NOMO-1 (cell line): Measurements from ENCODE around the gene ALKBH5.

Source experiments
- DNase-seq, 2 experiments: peaks; one replicate each; lab custom pipeline; 2025; ENCODE audit not compliant: unreplicated experiment in 2 of 2; lab: John Stamatoyannopoulos, UW

ALKBH5 gene

DNA sequence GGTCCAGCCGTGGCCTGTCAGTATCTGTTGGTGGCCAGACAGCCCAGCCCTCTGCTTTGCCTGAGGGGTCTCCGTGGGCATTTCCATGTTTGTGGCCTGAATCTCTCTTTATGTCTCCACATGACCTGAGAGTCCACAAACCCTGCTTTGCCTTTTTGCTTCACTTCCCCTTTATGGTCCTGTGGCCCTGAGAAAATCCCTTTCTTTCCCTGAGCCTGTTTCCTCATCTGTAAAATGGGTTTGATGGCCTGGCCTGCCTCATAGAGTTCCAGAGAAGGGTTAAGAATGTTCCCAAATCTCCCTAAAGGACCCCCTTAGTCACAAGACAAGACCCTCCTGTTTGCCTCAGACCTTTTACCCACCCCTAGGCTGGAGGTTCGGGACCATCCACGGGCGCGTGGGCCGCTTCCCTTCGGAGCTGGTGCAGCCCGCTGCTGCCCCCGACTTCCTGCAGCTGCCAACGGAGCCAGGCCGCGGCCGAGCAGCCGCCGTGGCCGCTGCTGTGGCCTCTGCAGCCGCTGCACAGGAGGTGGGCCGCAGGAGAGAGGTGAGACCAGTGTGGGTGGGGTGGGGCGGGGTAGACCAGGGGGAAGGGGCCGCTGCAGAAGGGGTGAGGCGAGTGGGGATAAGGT lies 26.2 kb upstream of the ALKBH5 start:
- DNase-seq, result peak; percentile 5 to 14

DNA sequence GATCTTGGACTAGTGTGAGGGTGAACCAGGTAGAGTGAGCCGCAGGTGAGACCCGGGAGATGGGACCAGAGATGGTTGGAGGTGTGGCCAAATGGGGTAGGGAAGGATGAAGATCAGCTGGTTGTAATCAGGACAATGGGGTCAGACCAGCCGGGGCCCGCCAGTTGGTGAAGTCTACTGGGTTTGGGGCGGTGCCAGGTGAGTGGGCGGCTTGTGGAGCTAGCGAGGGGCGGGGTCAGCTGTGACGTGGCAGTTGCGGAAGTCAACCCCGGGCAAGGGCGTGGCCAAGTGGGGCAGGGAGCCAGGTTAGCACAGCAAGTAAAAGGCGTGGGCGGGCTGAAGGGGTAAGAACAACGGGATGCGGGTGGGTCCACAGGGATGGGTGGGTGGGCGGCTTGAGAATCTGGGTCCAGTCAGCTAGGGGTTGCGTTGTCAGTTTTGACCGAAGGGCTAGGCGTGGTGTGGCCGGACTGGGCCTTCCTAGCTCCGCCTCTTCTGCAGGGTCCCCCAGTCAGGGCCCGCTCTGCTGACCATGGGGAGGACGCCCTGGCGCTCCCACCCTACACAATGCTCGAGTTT lies 25.5 kb upstream of the ALKBH5 start:
- DNase-seq, result peak; percentile 76 to 77

DNA sequence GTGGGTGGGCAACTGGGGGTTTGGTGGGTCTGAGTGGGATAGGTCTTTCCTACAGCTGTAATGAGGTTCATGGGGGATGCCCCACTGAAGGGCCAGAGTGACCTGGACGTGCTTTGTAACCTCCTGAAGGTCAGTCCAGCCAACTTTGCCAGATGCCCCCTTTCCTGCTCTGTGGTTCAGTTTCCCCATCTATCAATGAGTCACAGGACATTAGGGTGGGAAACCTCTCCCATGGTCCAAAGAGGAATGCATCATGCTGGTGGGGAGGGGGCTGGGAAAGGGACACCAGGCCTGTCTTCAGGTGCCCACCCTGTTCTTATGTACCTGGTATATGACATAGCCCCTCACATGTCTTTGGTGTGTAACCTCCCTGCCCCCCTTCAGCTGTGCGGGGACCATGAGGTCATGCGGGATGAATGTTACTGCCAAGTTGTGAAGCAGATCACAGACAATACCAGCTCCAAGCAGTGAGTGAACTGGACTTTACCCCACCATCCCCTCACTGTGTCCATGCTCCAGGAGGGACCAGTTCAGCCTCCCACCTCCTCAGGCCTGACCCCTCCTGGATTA lies 24.0 kb upstream of the ALKBH5 start:
- no peak for DNase-seq

DNA sequence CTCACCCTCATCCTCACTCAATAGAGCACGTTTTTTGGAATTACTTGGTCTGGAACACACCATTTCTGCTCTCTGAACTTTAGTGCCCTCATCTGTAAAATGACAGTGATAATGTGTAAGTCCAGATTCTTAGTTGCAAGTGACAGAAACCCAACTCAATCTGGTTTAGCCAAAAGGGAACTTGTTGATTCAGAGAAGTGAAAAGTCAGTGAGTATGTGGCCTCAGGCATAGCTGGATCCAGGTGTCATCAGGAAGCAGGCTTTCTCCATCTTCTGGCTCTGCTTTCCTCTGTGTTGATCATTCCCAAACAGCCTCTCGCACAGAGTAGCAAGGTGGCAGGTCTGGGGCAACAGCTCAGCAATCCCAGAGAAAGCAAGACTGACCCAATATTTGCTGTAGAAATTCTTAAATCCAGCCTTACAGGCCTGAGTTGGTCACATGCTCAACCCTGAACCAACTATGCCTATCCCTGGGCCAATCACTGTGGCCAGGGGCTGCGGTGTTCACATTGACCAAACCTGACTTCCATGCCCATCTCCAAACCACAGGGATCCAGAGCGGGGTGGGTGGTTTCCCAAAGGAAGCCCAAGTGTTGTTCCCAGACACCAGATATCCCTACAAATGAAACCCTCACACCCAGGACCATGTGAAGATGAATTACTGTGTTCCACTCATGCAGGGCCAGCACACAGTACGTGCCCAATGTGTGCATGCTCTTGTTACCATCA lies 23.3 kb upstream of the ALKBH5 start:
- no peak for DNase-seq

DNA sequence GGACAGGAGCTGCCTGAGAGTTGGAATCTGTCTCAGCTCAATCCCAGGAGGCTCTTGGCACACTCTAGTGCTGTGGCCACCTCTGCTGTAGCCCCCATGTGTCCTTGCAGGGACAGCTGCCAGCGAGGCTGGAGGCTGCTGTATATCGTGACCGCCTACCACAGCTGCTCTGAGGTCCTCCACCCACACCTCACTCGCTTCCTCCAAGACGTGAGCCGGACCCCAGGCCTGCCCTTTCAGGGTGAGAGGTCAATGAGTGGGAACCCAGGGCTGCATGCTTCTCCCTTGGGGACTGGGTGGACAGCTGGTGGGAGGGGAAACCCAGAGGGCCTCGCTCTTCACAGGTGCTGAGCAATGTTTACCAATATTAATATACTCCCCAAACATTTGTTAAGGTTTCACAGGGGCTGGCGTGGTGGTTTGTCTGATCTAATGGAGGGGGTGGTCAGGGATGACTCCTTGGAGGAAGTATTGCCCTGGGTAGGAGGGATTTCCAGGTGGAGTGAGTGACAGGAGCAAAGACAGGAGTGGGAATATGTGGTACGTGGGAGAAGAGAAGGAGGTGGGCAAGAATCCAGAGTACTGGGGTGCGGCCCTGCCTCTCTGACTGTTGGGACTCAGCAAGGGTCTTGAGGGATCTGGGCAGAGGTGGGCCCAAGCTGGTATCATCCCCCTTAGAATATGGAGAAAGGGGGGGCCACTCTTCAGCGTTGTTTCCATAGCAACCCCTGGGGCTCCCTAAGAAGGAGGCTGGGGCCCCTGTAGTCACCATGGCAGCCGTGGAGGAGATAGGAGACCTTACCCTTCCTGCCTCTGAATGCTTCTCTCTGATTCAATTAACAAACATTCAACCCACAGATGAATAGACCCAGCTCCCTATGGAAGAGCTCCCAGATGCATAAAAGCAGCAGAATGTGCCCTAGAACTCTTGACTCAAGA lies 22.2 kb upstream of the ALKBH5 start:
- no peak for DNase-seq

DNA sequence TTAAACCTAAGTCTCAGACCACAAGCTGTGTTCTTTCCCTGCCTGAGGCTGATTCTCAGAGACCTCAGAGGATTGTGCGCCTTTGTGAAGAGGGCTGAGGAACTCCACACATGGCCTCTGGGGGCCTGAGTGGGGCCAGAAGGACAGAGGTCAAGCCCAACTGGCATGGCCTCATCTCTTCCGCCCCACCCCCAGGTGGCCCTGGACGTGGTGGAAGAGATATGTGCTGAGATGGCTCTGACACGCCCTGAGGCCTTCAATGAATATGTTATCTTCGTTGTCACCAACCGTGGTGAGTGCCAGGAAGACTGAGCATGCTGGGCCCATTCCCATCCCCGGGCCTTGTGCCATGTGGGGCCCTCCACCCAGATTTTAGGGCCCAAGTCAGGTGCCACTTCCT lies 20.1 kb upstream of the ALKBH5 start:
- no peak for DNase-seq

DNA sequence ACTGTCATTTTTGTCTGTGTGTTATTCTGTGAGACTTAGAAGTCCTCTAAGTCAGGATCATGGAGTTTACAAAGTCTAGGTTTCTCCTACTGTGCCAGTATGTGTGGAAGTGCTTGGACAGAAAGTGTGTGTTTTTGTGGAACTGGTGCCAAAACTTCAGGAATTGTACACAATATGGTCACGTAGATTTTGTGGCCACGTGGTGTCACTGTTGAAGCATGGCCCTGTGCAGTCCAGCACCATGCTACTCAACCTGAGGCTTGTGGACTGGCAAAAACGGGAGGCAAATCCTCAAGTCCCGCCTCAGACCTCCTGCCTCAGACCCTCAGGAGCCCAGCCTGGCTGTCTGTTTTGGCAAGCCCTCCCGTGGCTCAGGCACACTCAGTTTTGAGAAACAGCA lies 16.7 kb upstream of the ALKBH5 start:
- DNase-seq, result no peak

DNA sequence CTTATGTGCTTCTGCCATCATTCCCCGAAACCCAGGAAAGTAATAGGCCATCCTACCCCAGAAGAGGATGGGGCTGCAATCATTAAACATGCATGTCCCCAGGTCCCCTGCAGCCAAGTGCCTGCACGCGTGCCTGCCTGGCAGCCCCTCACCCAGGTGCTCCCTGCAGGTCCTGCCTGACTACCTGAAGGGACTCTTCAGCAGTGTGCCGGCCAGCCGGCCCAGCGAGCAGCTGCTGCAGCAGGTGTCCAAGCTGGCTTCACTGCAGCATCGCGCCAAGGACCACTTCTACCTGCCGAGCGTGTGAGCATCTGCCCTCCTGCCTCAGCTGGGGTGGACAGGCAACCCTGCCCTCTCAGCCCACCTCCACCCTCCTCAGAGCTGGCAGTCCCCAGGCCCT lies 16.2 kb upstream of the ALKBH5 start:
- no peak for DNase-seq

DNA sequence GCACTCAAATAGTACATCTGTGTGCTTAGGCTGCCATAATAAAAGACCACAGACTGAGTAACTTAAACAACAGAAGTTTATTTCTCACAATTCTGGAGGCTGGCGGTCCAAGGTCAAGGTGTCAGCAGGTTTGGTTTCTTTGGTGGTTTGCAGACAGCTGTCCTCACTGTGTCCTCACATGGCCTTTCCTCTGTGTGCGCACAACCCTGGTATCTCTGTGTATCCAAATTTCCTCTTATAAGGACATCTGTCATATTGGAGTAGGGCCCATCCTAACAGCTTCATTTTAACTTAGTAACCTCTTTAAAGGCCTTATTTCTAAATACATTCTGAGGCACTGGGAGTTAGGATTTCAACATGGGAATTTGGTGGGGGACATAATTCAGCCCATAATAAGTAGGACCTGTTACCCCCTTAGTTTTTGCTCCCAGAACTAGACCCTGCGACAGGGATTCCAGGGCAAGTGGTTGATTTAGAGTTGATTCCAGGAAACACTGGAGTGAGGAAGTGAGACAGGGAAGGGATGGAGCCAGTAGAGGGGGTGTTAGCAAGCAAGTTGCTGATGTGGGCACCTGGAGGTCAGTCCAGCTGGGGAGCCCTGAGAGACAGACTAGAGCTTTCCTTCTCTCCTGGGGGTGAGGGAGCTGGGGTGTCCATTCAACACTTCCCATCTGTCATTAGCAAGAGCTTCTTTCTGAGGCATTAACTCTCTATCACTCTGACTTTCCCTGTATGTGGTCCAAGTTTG lies 10.9 kb upstream of the ALKBH5 start:
- no peak for DNase-seq

DNA sequence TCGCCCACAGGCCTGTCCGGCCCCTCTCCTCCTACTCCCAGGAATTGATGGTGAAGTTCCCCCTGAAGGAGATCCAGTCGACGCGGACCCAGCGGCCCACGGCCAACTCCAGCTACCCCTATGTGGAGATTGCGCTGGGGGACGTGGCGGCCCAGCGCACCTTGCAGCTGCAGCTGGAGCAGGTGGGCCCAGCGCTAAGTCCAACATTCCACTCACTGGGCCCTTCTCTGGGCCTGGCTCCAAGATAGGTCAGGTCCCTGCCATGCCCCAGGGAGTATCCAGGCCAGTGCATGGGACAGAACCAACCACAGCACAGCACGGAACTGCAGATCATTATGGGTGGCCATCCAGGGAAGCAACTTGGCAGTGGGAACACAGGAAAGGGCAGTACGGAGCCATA lies 9.9 kb upstream of the ALKBH5 start:
- DNase-seq, result no peak

DNA sequence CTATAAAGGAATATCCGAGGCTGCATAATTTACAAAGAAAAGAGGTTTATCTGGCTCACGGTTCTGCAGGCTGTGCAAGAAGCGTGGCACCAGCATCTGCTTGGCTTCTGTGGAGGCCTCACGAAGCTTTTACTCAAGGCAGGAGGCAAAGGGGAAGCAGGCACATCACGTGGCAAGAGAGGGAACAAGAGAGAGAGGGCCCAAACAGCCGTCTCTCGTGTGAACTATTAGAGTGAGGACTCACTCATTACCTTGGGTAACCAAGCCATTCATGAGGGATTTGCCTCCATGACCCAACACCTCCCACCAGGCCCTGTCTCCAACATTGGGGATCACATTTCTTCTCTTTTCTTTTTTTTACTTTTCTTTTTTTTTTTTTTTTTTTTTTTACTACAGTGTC lies 7.5 kb upstream of the ALKBH5 start:
- peak; percentile 59 to 74 for DNase-seq

DNA sequence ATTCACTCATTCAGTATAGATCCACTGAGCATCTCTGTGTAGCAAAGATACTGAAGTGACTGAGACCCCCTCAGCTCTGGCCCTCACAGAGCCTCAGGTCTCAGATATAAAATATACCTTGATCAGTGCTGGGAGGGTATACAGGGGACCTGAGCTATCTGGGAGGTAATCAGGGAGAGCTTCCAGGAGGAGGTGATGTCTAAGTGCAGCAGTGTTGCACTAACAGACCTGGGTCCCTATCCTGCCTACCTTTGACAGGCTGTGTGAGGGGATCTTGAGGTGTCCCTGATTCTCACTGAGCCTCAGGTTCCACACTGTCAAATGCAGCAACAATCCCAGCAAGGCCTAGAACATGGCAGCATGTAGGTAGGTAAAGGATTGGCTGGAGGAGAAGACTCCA lies 6.5 kb upstream of the ALKBH5 start:
- no peak for DNase-seq

DNA sequence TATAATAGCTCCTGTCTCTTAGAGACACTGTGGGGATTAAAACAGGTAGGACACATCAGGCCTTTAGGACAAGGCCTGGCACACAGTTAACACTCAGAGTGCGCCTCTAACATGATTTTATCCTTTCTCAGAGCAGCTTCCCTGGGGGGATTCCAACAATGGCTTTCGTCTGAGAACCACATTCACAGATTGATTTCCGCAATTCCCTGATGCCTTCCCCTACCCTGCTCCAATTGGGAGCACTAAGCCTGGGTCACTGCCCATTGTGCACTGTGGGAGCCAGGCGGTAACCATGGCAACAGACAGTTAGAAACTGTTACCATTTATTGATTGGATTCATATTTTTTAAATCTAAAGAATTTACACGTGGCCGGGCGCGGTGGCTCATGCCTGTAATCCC lies 5.9 kb upstream of the ALKBH5 start:
- no peak for DNase-seq

DNA sequence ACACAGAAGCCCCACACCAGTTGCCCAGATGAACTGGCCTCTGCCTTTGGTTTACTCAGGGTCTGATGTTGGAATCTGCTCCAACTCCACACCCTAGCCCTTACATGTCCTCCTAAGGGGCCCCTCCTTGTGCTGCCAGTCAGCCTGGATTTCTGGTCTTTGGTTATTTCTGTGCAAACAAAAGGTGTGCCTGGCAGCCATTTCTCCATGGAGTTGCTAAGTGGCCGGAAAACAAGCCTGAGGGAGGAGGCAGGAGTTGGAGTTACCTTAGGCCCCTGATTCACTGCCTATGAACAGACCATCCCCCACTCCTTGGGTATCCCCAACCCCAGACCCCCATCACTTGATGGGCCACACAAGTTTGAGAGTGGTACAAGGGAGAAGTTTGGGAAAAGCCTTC lies 4.4 kb upstream of the ALKBH5 start:
- no peak for DNase-seq

DNA sequence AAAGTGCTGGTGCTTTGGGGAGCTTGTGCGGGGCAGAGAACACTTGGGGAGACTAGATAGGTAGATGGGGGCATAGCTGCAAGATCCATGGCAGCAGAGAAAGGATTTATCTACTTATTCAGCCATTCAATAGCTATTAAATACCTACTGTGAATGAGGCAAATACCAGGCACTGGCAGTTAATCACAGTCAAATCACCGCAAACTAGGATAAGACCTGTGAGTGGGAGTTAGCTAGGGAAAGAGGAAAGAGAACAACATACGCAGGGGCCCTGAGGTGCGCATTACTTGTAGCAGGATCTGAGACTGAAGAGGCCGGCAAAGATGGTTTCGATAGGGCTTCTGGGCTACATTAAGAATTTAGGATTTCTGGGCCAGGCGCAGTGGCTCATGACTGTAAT lies 3.8 kb upstream of the ALKBH5 start:
- DNase-seq, result no peak

DNA sequence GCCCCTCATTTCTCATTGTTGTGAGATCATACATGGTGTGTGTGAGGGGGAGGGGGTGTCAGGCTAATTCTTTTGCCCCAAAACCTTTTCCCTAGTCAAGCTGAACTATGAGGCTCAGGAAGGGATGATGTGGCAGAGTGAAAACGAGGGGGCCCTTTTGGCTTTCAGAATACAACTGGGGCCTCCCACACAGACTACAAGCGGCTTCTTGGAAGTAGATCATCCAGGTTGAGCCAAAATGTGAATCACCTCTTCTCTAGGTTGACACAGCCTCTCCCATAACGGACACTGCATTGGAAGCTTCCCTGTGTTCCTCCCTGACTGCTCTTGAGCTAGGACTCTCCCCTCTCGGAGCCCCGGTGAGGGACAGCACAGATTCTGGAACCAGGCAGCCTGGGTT lies 2.3 kb upstream of the ALKBH5 start:
- no peak for DNase-seq

DNA sequence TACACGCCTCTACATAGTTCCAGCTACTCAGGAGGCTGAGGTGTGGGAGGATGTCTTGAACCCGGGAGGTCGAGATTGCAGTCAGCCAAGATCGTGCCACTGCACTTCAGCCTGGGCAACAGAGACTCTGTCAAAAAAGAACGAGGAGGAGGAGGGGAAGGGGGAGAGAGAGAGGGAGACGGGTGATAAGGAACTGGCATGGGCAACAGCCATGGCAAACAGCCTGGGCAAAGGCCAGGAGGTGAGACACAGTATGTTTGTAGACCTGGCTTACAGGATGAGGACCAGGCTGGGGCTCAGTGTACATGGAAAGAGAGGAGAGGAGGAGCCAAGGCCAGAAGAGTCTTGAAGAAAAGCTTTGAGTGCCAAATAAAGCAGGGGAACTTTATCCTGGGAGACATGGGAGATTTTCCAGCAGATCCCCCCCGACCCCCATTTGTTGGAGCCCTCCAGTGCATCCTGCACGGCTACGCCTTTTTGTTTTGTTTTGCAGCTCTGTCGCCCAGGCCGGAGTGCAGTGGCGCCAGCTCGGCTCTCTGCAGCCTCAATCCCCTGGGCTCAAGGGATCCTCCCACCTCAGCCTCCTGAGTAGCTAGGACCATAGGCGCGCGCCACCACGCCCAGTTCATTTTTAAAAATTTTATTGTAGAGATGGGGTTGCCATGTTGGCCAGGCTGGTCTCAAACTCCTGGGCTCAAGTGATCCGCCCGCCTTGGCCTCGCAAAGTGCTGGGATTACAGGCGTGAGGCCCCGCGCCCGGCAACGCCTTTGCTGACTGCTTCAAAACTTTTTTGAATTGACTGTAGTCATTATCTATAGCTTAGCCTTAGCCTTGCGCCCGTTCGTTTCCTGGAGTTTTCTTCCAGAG lies 1.3 kb upstream of the ALKBH5 start:
- DNase-seq, result peak; percentile 9 to 55

DNA sequence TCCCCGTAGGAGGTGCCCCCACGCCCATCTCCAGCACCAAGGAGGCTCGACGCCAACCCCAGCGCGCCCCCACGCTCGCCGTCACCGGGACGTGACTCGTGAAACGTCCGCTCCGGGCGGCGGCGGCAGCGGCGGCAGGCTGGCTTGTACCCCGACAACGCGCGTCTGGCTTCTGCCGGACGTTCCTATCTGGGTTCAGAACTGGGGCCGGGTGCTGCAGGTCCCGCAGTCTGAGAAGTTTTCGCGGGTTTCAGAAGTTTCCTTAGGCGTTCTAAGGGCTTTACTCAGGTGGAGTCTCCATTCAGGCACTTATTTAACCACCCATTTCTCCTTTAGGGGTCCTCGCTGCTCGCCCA lies 672 bp upstream of the ALKBH5 start:
- peak; percentile 85 to 86 for DNase-seq
